ENCODE data around the gene TCFL5.
"Not testable (repeated sequence)": the region's sequence is repeated elsewhere in the genome, so short reads cannot be mapped to it uniquely, and the experiment has no call there.

Gene TCFL5

DNA sequence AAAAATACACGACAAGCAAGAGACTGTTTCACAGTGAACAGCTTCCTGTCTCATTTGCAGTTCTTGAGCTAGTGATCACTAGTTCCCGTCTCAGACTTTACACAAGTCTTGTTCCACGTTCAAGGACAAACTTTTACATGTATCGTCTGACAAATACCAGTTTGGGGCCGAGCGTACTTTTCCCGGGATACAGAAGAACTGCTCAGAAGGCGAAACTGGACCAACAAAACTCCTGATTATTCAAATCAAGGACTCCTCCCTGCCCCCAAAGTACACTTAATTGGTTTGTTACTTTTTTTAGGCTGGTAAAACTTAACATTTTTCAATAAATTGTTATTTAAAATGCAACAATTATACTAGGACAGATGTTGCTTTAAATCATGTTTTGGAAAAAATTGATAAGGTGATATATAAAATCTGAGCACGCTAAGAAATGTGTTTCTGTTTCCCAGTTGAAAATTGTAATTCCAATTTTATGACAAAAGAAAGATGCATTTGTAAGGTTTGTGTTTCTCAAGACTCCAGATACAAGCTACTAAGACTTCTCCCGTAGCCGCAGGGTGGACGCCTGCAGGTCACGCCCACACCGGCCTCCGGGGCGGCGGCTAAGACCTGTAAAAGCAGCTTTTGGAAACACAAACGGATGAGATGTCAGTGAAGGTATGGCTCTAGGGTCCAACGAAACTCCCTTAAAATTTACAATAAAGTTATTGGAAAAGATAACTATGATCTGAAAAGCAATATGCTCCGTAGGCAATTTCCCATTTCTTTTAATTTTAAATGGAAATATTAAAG lies 16.8 kb upstream of the TCFL5 start:
- TF ChIP-seq, protein P1, sequence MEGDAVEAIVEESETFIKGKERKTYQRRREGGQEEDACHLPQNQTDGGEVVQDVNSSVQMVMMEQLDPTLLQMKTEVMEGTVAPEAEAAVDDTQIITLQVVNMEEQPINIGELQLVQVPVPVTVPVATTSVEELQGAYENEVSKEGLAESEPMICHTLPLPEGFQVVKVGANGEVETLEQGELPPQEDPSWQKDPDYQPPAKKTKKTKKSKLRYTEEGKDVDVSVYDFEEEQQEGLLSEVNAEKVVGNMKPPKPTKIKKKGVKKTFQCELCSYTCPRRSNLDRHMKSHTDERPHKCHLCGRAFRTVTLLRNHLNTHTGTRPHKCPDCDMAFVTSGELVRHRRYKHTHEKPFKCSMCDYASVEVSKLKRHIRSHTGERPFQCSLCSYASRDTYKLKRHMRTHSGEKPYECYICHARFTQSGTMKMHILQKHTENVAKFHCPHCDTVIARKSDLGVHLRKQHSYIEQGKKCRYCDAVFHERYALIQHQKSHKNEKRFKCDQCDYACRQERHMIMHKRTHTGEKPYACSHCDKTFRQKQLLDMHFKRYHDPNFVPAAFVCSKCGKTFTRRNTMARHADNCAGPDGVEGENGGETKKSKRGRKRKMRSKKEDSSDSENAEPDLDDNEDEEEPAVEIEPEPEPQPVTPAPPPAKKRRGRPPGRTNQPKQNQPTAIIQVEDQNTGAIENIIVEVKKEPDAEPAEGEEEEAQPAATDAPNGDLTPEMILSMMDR (IDR thresholded peaks at IDR 0.05; ENCODE audit: low read depth, low read length) = no peak
- DNase-seq (ENCODE audit: extremely low read depth, low read depth) = no peak

GRCh38 chr20:62876902-62877816 lies 15.5 kb upstream of the TCFL5 start:
- TF ChIP-seq, protein P1 (IDR thresholded peaks at IDR 0.05; ENCODE audit: low read depth, low read length) = no peak
- DNase-seq (ENCODE audit: extremely low read depth, low read depth) = no peak

DNA sequence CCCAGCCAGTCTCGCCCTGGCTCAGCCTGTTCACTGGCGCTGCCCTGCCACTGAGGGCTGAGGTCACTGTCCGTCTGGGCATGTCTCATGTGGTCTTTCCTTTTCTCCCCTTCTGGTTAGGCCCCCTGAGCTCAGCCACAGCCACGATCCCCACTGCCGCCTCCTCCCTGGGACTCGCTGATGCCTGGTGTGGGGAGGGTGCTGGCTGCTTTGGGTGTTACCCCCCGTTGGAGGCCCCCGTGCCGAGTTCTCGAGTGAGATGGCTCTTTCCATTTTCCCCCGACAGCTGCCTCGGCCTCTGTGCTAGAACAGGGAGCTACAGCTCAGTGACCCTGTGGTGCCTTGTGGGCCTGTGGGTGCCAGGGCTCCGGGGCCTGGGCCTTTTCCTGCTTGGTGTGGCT lies 14.9 kb upstream of the TCFL5 start:
- DNase-seq (ENCODE audit: extremely low read depth, low read depth) = no peak

GRCh38 chr20:62875419-62876361 lies 14.1 kb upstream of the TCFL5 start:
- DNase-seq (ENCODE audit: extremely low read depth, low read depth) = no peak

More for the DNA sequence above, 14.9 kb upstream of the TCFL5 start:
- TF ChIP-seq, protein P1 (IDR thresholded peaks at IDR 0.05; ENCODE audit: low read depth, low read length) = no peak

GRCh38 chr20:62874964-62875344 lies 13.3 kb upstream of the TCFL5 start:
- no peak for DNase-seq (ENCODE audit: extremely low read depth, low read depth)
- TF ChIP-seq, protein P1 (IDR thresholded peaks at IDR 0.05; ENCODE audit: low read depth, low read length) = no peak

More at GRCh38 chr20:62875419-62876361, 14.1 kb upstream of the TCFL5 start:
- TF ChIP-seq, protein P1 (IDR thresholded peaks at IDR 0.05; ENCODE audit: low read depth, low read length) = peak; percentile 50

GRCh38 chr20:62873681-62874031 lies 12.0 kb upstream of the TCFL5 start:
- TF ChIP-seq, protein P1 (IDR thresholded peaks at IDR 0.05; ENCODE audit: low read depth, low read length) = peak; percentile 48
- not testable (repeated sequence) for DNase-seq (ENCODE audit: extremely low read depth, low read depth)
